ENCODE results near the gene SDHD.

SDHD gene

GRCh38 chr11:112106070-112106469, 19.4 kb downstream of the SDHD start:
- no peak for DNase-seq

DNA sequence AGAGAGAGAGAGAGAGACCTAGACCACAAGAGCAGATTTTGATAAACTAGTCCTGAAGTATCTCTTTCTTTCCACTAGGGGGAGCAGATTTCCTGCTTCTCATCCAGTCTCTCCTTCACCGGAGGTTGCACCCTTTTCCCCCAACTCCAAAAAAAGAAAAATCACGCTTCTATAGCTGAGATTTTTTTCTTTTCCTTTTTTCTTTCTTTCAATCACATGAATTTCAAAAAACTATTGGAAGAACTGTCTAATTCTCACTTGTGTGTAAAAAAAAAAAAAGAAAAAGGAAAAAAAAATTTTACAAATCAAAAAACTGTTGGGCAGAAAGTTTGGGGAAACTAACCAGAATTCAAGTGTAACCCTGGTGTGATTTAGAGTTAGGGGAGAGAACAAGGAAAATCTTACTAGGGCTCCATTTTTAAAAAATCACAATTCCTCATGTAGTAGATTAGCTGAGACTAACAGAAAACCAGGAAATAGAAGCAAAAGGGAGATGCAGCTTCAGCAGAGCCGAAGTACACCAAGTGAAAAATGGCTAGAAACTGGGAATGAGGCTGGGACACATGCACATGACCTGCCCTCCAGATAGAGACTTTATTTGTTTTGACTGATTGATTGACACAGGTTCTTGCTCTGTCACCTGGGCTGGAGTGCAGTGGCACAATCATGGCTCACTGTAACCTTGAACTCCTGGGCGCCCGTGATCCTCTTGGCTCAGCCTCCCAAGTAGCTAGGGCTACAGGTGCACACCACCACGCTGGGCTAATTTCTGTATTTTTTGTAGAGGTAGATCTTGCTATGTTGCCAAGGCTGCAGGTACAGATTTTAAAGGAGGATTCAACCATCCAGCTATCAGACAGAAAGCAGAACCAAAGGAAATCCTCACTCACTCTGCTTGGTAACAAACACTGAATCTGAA, 27.1 kb downstream of the SDHD start:
- DNase-seq = peak; percentile 83

DNA sequence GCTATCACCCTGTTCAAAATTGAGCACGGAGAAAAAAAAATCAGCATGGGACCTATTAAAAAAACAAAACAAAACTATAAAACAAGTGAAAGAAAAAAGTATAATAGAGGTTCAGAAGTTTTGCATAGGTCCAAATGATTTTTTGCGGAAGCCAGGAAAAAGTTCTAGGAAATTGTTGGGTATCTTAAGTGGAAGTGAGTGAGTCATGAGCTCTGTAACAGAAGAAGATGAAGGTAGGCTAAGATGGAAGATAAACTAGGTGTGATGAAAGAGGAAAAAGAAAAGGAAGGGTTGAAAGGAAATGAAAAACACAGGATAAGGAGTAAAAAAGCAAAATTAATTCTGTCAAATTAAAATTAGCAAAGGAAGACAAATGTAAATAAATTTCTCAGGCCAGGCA, 27.8 kb downstream of the SDHD start:
- no peak for DNase-seq

DNA sequence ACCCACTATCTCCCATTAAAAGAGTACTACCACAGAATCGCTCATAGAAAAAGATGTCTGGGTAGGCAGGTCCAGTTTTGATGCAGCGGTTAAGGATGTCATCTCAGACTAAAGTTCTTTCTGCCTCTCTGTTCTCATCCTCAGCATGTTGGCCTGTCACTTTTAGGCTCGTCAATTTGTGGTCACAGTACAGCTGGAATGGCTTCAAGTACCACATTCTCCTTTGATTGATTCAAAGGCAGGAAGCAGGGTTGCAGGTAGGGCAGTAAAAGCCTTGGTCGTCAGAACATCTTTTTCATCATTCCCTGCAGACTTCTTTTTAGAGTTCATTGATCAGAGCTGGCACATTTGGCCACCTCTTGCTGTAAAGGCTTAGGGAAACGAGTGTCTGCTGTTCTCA, 28.7 kb downstream of the SDHD start:
- DNase-seq = no peak

GRCh38 chr11:112118176-112118575, 31.5 kb downstream of the SDHD start:
- DNase-seq = peak; percentile 62

DNA sequence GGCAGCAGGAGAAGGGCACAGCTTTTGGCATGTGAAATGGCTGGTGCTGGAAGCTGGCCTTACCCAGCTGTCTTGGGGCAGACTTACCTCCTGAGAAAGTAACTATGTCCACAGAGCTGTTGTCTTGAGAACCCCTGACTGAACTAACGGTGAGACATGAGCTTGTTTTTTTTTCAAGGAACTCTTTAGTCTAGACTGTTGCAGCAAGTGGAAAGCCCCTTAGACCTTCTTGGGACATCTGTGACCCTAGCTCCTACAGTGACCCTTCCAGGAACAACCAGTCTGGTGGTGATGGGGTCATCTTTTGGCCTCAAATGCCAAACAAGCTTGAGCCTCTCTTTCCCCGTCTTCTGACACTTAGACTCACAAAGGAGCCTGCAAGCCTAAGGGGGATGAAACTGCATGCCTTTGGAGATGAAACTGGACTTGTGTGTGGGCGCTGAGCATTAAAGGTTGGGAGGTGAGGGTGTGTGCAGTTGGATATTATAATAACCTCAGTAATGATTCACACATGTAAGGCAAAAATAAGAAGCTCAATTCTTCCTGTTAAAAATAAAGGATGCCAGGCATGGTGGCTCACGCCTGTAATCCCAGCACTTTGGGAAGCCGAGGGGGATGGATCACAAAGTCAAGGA, 35.4 kb downstream of the SDHD start:
- DNase-seq = no peak

GRCh38 chr11:112123129-112123528, 36.5 kb downstream of the SDHD start:
- DNase-seq = no peak

GRCh38 chr11:112127056-112127455, 40.4 kb downstream of the SDHD start:
- no peak for DNase-seq

DNA sequence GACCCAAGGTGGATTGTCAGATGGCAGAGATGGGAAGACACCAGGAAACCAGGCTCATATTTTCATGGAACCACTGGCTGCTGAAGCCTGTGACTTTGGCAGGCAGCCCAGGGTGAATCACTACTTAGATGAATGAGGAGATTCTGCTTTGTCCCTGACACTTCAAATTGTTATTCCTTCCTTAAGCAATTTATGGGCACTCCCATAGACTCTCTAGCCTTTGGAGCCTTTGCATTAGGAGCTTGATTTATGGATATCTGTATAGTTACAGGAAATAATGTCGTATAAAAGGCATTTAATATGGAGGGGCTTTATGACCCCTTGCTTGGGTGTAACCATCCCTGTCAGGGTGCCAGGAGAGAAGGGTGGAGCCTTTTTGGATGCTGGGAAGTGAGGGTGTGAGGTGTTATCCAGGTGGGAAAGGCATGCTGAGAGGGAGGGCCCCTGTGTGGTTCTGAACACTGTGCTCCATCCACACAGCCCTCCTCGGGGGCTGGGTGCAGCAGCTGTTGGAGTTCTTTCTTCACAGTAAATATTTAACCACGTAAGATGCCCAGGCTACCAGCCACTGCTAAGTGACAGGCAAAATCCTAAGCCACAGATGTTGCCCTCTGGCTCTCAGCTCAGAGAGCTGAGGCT, 41.9 kb downstream of the SDHD start:
- peak; percentile 54 for DNase-seq

GRCh38 chr11:112129656-112130055, 43.0 kb downstream of the SDHD start:
- no peak for DNase-seq

GRCh38 chr11:112132737-112133136, 46.1 kb downstream of the SDHD start:
- DNase-seq = no peak

DNA sequence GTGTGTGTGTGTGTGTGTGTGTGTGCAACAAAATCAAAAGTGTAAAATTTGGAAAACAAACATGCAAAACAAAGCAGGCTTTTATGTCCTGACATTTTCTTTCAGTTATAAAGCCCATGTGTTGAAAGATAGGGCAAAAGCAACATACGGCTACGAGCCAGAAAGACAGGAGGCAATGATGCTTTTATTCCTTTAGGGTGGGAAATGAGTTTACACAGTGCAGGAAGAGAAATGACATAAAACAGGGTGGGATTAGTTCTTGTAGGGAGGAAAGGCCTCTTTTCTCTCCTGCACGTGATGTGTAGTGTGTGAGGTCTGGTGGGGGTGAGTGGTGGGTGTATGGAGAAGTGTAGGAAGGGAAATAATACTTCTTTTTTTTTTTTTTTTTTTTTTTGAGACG, 47.8 kb downstream of the SDHD start:
- DNase-seq = no peak

DNA sequence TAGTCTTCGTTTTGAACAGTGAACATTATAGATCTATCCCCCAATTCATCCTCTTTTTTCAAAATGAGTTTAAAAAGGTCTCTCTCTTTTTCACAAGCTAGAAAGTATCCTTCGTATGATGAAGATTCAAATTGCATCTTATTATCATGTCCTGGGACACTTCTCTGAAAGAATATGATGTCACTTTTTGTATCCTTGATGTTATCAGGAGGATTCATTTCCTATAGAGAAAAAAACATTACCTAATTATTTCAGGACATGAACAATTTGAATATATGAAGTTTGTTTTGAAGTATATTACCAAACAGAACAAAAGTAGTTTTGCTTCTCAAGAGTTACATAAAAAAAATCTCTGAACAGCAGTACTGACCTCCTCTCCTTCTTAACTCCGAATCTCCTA, 56.9 kb downstream of the SDHD start:
- DNase-seq = no peak

Measured in NCI-H2171 treated with DMSO at 0.1 percent for 48 hours (cell line).